ENCODE results near the gene SERINC3. TPM values are rescaled to one million over a fixed set of nuclear protein-coding genes. Genes with fewer than 3 reads are reported as not detected.

Gene SERINC3
- total RNA-seq, 1 experiment from 2014 or later: 41.3 TPM

DNA sequence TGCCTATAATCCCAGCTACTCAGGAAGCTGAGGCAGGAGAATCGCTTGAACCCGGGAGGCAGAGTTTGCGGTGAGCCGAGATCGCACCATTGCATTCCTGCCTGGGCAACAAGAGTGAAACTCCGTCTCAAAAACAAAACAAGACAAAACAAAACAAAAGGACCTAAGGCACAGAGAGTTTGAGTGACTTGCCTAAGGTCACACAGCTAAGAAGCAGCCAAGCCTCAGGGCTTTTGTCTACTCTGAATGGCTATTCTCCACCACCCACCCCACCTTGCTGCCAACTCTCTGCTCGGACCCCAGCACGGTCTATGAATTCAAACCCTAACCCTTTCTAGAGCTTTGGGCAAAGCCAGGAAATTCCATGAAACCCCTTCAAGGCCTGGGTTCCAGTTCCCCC, 65.3 kb downstream of the SERINC3 start:
- H3K4me3 Mint-ChIP-seq: no peak overlapping the region
- H3K27ac Mint-ChIP-seq: no peak overlapping the region
- ChIA-PET POLR2A (no interaction called here), CTCF (interaction anchor here (0.8 to 1.6 kb wide), 2 partner anchors 69 to 72 kb away, joined by 3 to 5 read pairs; no protein-coding TSS in a partner anchor)
- no peaks in the 10 kb centered on the region for H3K27me3 Mint-ChIP-seq (ENCODE audit: low read depth)
- ATAC-seq: no peak
- H3K36me3 Mint-ChIP-seq: no peaks in the 10 kb centered on the region
- H3K9me3 Mint-ChIP-seq: no peaks in the 10 kb centered on the region
- H3K4me1 Mint-ChIP-seq: peaks cover 7% of the 10 kb centered on the region
- TF ChIP-seq, protein P1, sequence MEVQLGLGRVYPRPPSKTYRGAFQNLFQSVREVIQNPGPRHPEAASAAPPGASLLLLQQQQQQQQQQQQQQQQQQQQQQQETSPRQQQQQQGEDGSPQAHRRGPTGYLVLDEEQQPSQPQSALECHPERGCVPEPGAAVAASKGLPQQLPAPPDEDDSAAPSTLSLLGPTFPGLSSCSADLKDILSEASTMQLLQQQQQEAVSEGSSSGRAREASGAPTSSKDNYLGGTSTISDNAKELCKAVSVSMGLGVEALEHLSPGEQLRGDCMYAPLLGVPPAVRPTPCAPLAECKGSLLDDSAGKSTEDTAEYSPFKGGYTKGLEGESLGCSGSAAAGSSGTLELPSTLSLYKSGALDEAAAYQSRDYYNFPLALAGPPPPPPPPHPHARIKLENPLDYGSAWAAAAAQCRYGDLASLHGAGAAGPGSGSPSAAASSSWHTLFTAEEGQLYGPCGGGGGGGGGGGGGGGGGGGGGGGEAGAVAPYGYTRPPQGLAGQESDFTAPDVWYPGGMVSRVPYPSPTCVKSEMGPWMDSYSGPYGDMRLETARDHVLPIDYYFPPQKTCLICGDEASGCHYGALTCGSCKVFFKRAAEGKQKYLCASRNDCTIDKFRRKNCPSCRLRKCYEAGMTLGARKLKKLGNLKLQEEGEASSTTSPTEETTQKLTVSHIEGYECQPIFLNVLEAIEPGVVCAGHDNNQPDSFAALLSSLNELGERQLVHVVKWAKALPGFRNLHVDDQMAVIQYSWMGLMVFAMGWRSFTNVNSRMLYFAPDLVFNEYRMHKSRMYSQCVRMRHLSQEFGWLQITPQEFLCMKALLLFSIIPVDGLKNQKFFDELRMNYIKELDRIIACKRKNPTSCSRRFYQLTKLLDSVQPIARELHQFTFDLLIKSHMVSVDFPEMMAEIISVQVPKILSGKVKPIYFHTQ (CRISPR knock-in tag; IDR thresholded peaks at IDR 0.05): no peak
- TF ChIP-seq SMAD3 (CRISPR knock-in tag; IDR thresholded peaks at IDR 0.05; ENCODE audit: borderline replicate concordance): no peak
- no peak for TF ChIP-seq TEAD4 (CRISPR knock-in tag; IDR thresholded peaks at IDR 0.05)
- TF ChIP-seq, protein P2, sequence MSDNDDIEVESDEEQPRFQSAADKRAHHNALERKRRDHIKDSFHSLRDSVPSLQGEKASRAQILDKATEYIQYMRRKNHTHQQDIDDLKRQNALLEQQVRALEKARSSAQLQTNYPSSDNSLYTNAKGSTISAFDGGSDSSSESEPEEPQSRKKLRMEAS (CRISPR knock-in tag; IDR thresholded peaks at IDR 0.05): no peak
- TF ChIP-seq, protein P3, sequence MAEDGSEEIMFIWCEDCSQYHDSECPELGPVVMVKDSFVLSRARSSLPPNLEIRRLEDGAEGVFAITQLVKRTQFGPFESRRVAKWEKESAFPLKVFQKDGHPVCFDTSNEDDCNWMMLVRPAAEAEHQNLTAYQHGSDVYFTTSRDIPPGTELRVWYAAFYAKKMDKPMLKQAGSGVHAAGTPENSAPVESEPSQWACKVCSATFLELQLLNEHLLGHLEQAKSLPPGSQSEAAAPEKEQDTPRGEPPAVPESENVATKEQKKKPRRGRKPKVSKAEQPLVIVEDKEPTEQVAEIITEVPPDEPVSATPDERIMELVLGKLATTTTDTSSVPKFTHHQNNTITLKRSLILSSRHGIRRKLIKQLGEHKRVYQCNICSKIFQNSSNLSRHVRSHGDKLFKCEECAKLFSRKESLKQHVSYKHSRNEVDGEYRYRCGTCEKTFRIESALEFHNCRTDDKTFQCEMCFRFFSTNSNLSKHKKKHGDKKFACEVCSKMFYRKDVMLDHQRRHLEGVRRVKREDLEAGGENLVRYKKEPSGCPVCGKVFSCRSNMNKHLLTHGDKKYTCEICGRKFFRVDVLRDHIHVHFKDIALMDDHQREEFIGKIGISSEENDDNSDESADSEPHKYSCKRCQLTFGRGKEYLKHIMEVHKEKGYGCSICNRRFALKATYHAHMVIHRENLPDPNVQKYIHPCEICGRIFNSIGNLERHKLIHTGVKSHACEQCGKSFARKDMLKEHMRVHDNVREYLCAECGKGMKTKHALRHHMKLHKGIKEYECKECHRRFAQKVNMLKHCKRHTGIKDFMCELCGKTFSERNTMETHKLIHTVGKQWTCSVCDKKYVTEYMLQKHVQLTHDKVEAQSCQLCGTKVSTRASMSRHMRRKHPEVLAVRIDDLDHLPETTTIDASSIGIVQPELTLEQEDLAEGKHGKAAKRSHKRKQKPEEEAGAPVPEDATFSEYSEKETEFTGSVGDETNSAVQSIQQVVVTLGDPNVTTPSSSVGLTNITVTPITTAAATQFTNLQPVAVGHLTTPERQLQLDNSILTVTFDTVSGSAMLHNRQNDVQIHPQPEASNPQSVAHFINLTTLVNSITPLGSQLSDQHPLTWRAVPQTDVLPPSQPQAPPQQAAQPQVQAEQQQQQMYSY (CRISPR knock-in tag; IDR thresholded peaks at IDR 0.05): no peak
- TF ChIP-seq, protein P4, sequence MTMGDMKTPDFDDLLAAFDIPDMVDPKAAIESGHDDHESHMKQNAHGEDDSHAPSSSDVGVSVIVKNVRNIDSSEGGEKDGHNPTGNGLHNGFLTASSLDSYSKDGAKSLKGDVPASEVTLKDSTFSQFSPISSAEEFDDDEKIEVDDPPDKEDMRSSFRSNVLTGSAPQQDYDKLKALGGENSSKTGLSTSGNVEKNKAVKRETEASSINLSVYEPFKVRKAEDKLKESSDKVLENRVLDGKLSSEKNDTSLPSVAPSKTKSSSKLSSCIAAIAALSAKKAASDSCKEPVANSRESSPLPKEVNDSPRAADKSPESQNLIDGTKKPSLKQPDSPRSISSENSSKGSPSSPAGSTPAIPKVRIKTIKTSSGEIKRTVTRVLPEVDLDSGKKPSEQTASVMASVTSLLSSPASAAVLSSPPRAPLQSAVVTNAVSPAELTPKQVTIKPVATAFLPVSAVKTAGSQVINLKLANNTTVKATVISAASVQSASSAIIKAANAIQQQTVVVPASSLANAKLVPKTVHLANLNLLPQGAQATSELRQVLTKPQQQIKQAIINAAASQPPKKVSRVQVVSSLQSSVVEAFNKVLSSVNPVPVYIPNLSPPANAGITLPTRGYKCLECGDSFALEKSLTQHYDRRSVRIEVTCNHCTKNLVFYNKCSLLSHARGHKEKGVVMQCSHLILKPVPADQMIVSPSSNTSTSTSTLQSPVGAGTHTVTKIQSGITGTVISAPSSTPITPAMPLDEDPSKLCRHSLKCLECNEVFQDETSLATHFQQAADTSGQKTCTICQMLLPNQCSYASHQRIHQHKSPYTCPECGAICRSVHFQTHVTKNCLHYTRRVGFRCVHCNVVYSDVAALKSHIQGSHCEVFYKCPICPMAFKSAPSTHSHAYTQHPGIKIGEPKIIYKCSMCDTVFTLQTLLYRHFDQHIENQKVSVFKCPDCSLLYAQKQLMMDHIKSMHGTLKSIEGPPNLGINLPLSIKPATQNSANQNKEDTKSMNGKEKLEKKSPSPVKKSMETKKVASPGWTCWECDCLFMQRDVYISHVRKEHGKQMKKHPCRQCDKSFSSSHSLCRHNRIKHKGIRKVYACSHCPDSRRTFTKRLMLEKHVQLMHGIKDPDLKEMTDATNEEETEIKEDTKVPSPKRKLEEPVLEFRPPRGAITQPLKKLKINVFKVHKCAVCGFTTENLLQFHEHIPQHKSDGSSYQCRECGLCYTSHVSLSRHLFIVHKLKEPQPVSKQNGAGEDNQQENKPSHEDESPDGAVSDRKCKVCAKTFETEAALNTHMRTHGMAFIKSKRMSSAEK (CRISPR knock-in tag; IDR thresholded peaks at IDR 0.05; ENCODE audit: borderline replicate concordance): no peak
- TF ChIP-seq, protein P5, sequence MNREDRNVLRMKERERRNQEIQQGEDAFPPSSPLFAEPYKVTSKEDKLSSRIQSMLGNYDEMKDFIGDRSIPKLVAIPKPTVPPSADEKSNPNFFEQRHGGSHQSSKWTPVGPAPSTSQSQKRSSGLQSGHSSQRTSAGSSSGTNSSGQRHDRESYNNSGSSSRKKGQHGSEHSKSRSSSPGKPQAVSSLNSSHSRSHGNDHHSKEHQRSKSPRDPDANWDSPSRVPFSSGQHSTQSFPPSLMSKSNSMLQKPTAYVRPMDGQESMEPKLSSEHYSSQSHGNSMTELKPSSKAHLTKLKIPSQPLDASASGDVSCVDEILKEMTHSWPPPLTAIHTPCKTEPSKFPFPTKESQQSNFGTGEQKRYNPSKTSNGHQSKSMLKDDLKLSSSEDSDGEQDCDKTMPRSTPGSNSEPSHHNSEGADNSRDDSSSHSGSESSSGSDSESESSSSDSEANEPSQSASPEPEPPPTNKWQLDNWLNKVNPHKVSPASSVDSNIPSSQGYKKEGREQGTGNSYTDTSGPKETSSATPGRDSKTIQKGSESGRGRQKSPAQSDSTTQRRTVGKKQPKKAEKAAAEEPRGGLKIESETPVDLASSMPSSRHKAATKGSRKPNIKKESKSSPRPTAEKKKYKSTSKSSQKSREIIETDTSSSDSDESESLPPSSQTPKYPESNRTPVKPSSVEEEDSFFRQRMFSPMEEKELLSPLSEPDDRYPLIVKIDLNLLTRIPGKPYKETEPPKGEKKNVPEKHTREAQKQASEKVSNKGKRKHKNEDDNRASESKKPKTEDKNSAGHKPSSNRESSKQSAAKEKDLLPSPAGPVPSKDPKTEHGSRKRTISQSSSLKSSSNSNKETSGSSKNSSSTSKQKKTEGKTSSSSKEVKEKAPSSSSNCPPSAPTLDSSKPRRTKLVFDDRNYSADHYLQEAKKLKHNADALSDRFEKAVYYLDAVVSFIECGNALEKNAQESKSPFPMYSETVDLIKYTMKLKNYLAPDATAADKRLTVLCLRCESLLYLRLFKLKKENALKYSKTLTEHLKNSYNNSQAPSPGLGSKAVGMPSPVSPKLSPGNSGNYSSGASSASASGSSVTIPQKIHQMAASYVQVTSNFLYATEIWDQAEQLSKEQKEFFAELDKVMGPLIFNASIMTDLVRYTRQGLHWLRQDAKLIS (CRISPR knock-in tag; IDR thresholded peaks at IDR 0.05; ENCODE audit: borderline replicate concordance): no peak
- no peak for TF ChIP-seq TCF7 (CRISPR knock-in tag; IDR thresholded peaks at IDR 0.05; ENCODE audit: low read depth)
- no peak for TF ChIP-seq ZBTB21 (CRISPR knock-in tag; IDR thresholded peaks at IDR 0.05; ENCODE audit: borderline replicate concordance)
- TF ChIP-seq, protein P6, sequence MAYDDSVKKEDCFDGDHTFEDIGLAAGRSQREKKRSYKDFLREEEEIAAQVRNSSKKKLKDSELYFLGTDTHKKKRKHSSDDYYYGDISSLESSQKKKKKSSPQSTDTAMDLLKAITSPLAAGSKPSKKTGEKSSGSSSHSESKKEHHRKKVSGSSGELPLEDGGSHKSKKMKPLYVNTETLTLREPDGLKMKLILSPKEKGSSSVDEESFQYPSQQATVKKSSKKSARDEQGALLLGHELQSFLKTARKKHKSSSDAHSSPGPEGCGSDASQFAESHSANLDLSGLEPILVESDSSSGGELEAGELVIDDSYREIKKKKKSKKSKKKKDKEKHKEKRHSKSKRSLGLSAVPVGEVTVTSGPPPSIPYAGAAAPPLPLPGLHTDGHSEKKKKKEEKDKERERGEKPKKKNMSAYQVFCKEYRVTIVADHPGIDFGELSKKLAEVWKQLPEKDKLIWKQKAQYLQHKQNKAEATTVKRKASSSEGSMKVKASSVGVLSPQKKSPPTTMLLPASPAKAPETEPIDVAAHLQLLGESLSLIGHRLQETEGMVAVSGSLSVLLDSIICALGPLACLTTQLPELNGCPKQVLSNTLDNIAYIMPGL (CRISPR knock-in tag; IDR thresholded peaks at IDR 0.05): no peak
- TF ChIP-seq, protein P7, sequence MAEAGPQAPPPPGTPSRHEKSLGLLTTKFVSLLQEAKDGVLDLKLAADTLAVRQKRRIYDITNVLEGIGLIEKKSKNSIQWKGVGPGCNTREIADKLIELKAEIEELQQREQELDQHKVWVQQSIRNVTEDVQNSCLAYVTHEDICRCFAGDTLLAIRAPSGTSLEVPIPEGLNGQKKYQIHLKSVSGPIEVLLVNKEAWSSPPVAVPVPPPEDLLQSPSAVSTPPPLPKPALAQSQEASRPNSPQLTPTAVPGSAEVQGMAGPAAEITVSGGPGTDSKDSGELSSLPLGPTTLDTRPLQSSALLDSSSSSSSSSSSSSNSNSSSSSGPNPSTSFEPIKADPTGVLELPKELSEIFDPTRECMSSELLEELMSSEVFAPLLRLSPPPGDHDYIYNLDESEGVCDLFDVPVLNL (CRISPR knock-in tag; IDR thresholded peaks at IDR 0.05; ENCODE audit: borderline replicate concordance, low read depth): no peak
- TF ChIP-seq NFATC4 (CRISPR knock-in tag; IDR thresholded peaks at IDR 0.05): no peak
- TF ChIP-seq FOXJ3 (CRISPR knock-in tag; IDR thresholded peaks at IDR 0.05; ENCODE audit: borderline replicate concordance): no peak
- no peak for DNase-seq (ENCODE audit: low spot score)

All from WTC11 (cell line).